Neural cell (in vitro differentiated cells): ENCODE data around the gene SPTSSB. TPM values are rescaled to one million over a fixed set of nuclear protein-coding genes. Genes with fewer than 3 reads are reported as not detected.

Experiments used
- H2AFZ ChIP-seq: fragments of 200-600, 300-800 bp; sonication (generic), shearing (Covaris generic); 2 replicates; pipeline ENCODE4 v1.6.0; 2014; ENCODE audit warnings: low read depth, mild to moderate bottlenecking, antibody characterized with exemption, low read length, moderate library complexity
- H3F3A ChIP-seq: fragments of 200-600 bp; shearing (Covaris generic); 2 replicates; pipeline ENCODE4 v1.6.1; 2016; ENCODE audit warnings: mild to moderate bottlenecking, moderate library complexity, mixed read lengths, antibody characterized with exemption, low read length; ENCODE audit not compliant: insufficient read depth, poor library complexity, severe bottlenecking
- H3K27ac ChIP-seq: fragments of 200-600, 300-800 bp; sonication (generic), shearing (Covaris generic); 2 replicates; pipeline ENCODE4 v1.5.1; 2014; ENCODE audit warnings: mild to moderate bottlenecking, low read length, moderate library complexity
- H3K27me3 ChIP-seq: fragments of 300-800, 200-600 bp; sonication (generic), shearing (Covaris generic); 2 replicates; pipeline ENCODE4 v1.6.0; 2014; ENCODE audit warnings: mild to moderate bottlenecking, low read depth, low read length, moderate library complexity; ENCODE audit not compliant: insufficient read depth
- H3K36me3 ChIP-seq: fragments of 300-800, 200-600 bp; sonication (generic), shearing (Covaris generic); 2 replicates; pipeline ENCODE4 v1.5.1; 2014; ENCODE audit warnings: mild to moderate bottlenecking, antibody characterized with exemption, low read length, moderate library complexity; ENCODE audit not compliant: insufficient read depth
- H3K4me2 ChIP-seq: fragments of 300-800, 200-600 bp; sonication (generic), shearing (Covaris generic); 2 replicates; pipeline ENCODE4 v1.6.0; 2014; ENCODE audit warnings: mild to moderate bottlenecking, low read length
- H3K4me3 ChIP-seq: fragments of 300-800, 200-600 bp; sonication (generic), shearing (Covaris generic); 2 replicates; pipeline ENCODE4 v1.5.1; 2014; ENCODE audit warnings: mild to moderate bottlenecking, low read length, moderate library complexity
- H3K79me2 ChIP-seq: fragments of 200-600 bp; shearing (Covaris generic); replicated peaks from 2 replicates; pipeline ENCODE4 v1.6.0; 2014; ENCODE audit warnings: mild to moderate bottlenecking, low read length, moderate library complexity; ENCODE audit not compliant: insufficient read depth
- H3K9ac ChIP-seq: fragments of 300-800, 200-600 bp; sonication (generic), shearing (Covaris generic); 2 replicates; pipeline ENCODE4 v1.6.1; 2016; ENCODE audit warnings: mild to moderate bottlenecking, low read length, mixed read lengths
- H3K9me2 ChIP-seq: fragments of 200-600 bp; shearing (Covaris generic); 2 replicates; pipeline ENCODE4 v1.6.1; 2016; ENCODE audit warnings: mild to moderate bottlenecking, low read length, mixed read lengths; ENCODE audit not compliant: insufficient read depth
- H3K9me3 ChIP-seq: fragments of 200-600, 300-800 bp; sonication (generic), shearing (Covaris generic); 2 replicates; pipeline ENCODE4 v1.6.1; 2016; ENCODE audit warnings: mild to moderate bottlenecking, mixed run types, low read length, moderate library complexity, mixed read lengths
- H4K20me1 ChIP-seq: fragments of 200-600 bp; shearing (Covaris generic); 2 replicates; pipeline ENCODE4 v1.6.1; 2016; ENCODE audit warnings: mild to moderate bottlenecking, mixed run types; ENCODE audit not compliant: insufficient read depth
- EP300 ChIP-seq: fragments of 450-650 bp; conservative IDR thresholded peaks from 2 replicates; pipeline ENCODE4 v1.6.1; 2014; ENCODE audit warnings: antibody characterized with exemption, mild to moderate bottlenecking, moderate library complexity; ENCODE audit not compliant: poor library complexity, severe bottlenecking
- EZH2 ChIP-seq: fragments of 200-600, 300-800 bp; shearing (Covaris generic), sonication (generic); IDR thresholded peaks from 2 replicates; pipeline ENCODE4 v1.6.1; 2014; ENCODE audit warnings: antibody characterized with exemption, low read length, borderline replicate concordance, mild to moderate bottlenecking; ENCODE audit not compliant: insufficient read depth, poor library complexity, severe bottlenecking
- MXI1 ChIP-seq: fragments of 450-650 bp; conservative IDR thresholded peaks from 2 replicates; pipeline ENCODE4 v1.6.1; 2014; ENCODE audit warnings: antibody characterized with exemption, mild to moderate bottlenecking; ENCODE audit not compliant: poor library complexity, severe bottlenecking
- POLR2AphosphoS5 ChIP-seq: IDR thresholded peaks from 2 replicates; pipeline ENCODE4 v1.6.1; 2012
- RAD21 ChIP-seq: fragments of 450-650 bp; conservative IDR thresholded peaks from 2 replicates; pipeline ENCODE4 v1.6.1; 2014; ENCODE audit warnings: antibody characterized with exemption, mild to moderate bottlenecking, moderate library complexity
- SMC3 ChIP-seq: fragments of 450-650 bp; conservative IDR thresholded peaks from 2 replicates; pipeline ENCODE4 v1.6.1; 2014; ENCODE audit warnings: antibody characterized with exemption, mild to moderate bottlenecking, moderate library complexity; ENCODE audit not compliant: poor library complexity
- TAF1 ChIP-seq: IDR thresholded peaks from 2 replicates; pipeline ENCODE4 v1.6.1; 2012; ENCODE audit warnings: low read depth
- polyA plus RNA-seq: library from polyadenylated mRNA; depleted of rRNA; stranded (reverse); fragments of >200 nt; gene quantifications from 2 replicates; pipeline ENCODE4 v1.2.3, GENCODE V29; 2014
- TF ChIP-seq, protein P1 (sequence below): IDR thresholded peaks from 2 replicates; pipeline ENCODE4 v1.6.1; 2012; ENCODE audit warnings: borderline replicate concordance
- TF ChIP-seq, protein P2 (sequence below): fragments of 450-650 bp; IDR thresholded peaks from 2 replicates; pipeline ENCODE4 v1.5.1; 2014; ENCODE audit warnings: antibody characterized with exemption, mild to moderate bottlenecking, moderate library complexity; ENCODE audit not compliant: poor library complexity, severe bottlenecking

The SPTSSB gene
- polyA plus RNA-seq, 1 donor from 2014 or later, result 0.71 TPM

DNA sequence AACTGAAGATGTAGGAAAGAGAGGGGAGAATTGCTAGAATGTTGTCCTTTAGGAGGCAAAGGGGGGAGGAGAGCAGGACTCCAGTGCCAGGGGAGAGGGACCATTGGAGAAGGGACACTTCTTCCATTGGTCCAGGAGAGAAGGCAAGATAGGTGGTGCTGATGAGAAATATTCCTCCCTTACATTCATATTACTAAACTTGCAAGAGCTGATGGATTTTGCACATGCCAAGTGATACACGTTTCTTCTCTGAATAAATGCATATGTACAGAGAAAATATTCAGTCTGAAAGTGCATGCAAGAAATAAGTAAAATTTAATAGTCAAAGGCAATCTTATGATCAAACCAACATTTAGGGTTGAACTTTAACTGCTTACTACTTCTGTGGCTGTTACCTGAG, 21.5 kb upstream of the SPTSSB start:
- H3K9ac ChIP-seq, result no peak overlapping the region
- H3K79me2 ChIP-seq, result no peaks in the 10 kb centered on the region
- no peak overlapping the region for H3K27ac ChIP-seq
- H3K27me3 ChIP-seq, result no peaks in the 10 kb centered on the region
- no peak overlapping the region for H3K4me3 ChIP-seq
- TF ChIP-seq EP300 (no peak), EZH2 (no peak), TAF1 (no peak), RAD21 (no peak), SMC3 (no peak), POLR2AphosphoS5 (no peak), MXI1 (no peak)
- TF ChIP-seq, protein P1, sequence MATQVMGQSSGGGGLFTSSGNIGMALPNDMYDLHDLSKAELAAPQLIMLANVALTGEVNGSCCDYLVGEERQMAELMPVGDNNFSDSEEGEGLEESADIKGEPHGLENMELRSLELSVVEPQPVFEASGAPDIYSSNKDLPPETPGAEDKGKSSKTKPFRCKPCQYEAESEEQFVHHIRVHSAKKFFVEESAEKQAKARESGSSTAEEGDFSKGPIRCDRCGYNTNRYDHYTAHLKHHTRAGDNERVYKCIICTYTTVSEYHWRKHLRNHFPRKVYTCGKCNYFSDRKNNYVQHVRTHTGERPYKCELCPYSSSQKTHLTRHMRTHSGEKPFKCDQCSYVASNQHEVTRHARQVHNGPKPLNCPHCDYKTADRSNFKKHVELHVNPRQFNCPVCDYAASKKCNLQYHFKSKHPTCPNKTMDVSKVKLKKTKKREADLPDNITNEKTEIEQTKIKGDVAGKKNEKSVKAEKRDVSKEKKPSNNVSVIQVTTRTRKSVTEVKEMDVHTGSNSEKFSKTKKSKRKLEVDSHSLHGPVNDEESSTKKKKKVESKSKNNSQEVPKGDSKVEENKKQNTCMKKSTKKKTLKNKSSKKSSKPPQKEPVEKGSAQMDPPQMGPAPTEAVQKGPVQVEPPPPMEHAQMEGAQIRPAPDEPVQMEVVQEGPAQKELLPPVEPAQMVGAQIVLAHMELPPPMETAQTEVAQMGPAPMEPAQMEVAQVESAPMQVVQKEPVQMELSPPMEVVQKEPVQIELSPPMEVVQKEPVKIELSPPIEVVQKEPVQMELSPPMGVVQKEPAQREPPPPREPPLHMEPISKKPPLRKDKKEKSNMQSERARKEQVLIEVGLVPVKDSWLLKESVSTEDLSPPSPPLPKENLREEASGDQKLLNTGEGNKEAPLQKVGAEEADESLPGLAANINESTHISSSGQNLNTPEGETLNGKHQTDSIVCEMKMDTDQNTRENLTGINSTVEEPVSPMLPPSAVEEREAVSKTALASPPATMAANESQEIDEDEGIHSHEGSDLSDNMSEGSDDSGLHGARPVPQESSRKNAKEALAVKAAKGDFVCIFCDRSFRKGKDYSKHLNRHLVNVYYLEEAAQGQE, result no peak
- TF ChIP-seq, protein P2, sequence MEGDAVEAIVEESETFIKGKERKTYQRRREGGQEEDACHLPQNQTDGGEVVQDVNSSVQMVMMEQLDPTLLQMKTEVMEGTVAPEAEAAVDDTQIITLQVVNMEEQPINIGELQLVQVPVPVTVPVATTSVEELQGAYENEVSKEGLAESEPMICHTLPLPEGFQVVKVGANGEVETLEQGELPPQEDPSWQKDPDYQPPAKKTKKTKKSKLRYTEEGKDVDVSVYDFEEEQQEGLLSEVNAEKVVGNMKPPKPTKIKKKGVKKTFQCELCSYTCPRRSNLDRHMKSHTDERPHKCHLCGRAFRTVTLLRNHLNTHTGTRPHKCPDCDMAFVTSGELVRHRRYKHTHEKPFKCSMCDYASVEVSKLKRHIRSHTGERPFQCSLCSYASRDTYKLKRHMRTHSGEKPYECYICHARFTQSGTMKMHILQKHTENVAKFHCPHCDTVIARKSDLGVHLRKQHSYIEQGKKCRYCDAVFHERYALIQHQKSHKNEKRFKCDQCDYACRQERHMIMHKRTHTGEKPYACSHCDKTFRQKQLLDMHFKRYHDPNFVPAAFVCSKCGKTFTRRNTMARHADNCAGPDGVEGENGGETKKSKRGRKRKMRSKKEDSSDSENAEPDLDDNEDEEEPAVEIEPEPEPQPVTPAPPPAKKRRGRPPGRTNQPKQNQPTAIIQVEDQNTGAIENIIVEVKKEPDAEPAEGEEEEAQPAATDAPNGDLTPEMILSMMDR, result no peak
- no peaks in the 10 kb centered on the region for H3K9me2 ChIP-seq
- no peaks in the 10 kb centered on the region for H4K20me1 ChIP-seq
- no peaks in the 10 kb centered on the region for H3K36me3 ChIP-seq
- no peak overlapping the region for H3K4me2 ChIP-seq
- no peaks in the 10 kb centered on the region for H3F3A ChIP-seq
- peaks cover 5% of the 10 kb centered on the region for H3K9me3 ChIP-seq
- no peak overlapping the region for H2AFZ ChIP-seq

DNA sequence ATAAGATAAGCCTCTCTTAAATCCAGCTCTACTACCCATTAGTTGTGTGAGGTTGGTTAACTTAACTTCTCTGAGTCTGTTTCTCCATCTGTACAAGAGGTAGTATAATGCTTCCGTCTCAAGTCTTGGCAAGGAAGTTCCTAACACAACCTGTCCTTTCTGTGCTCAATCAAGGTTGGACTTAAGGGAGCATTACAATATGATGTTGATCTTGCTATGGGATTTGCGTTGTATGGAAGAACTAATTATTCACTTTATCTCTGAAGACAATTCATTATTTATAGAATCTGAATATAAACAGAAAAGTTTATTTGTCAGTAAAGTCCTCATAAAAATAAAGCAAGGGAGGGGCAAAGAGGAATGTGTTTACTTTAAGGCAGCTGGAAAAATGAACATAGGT, 18.9 kb upstream of the SPTSSB start:
- Histone ChIP-seq H4K20me1 (no peaks in the 10 kb centered on the region), H3K9me2 (no peaks in the 10 kb centered on the region), H3K79me2 (no peaks in the 10 kb centered on the region), H3K27ac (no peak overlapping the region), H2AFZ (no peak overlapping the region), H3K27me3 (no peaks in the 10 kb centered on the region), H3K9me3 (peaks cover 5% of the 10 kb centered on the region), H3F3A (no peaks in the 10 kb centered on the region), H3K4me2 (no peak overlapping the region), H3K4me3 (no peak overlapping the region), H3K9ac (no peak overlapping the region), H3K36me3 (no peaks in the 10 kb centered on the region)
- TF ChIP-seq RAD21 (no peak), EP300 (no peak)
- TF ChIP-seq, protein P1, result no peak
